Measurements from ENCODE around the gene SEMA3A. TPM values are rescaled to one million over a fixed set of nuclear protein-coding genes. Genes with fewer than 3 reads are reported as not detected.
A peak's percentile ranks its signal among the peaks of the same experiment; 100 is the strongest.
"Not testable (repeated sequence)": the region's sequence is repeated elsewhere in the genome, so short reads cannot be mapped to it uniquely, and the experiment has no call there.

SEMA3A gene
- 8.1 TPM for total RNA-seq

- peak; percentile 43 for DNase-seq (ENCODE audit: low spot score)
These were observed at the start of gene SEMA3A for GRCh38 chr7:84194484-84195271. Gene SEMA3A, minus strand, starts transcription at chr7:84194789. Its CDS starts 203 bp downstream, at chr7:84194586.

GRCh38 chr7:84243037-84243436, 48.4 kb upstream of the SEMA3A start:
- DNase-seq (ENCODE audit: low spot score): not testable (repeated sequence)

GRCh38 chr7:84238596-84238995, 44.0 kb upstream of the SEMA3A start:
- DNase-seq (ENCODE audit: low spot score): no peak

GRCh38 chr7:84237533-84238173, 43.1 kb upstream of the SEMA3A start:
- DNase-seq (ENCODE audit: low spot score): no peak

- DNase-seq (ENCODE audit: low spot score): no peak
These were observed 41.8 kb upstream of the SEMA3A start for GRCh38 chr7:84236398-84236797.

- DNase-seq (ENCODE audit: low spot score): no peak
These were observed 38.1 kb upstream of the SEMA3A start for GRCh38 chr7:84232646-84233045.

GRCh38 chr7:84231157-84231556, 36.6 kb upstream of the SEMA3A start:
- DNase-seq (ENCODE audit: low spot score): no peak

- no peak for DNase-seq (ENCODE audit: low spot score)
These were observed 35.9 kb upstream of the SEMA3A start for GRCh38 chr7:84230491-84230890.

- DNase-seq (ENCODE audit: low spot score): no peak
These were observed 33.9 kb upstream of the SEMA3A start for GRCh38 chr7:84228526-84228925.

- DNase-seq (ENCODE audit: low spot score): no peak
These were observed 32.2 kb upstream of the SEMA3A start for GRCh38 chr7:84226759-84227158.

GRCh38 chr7:84224505-84224904, 29.9 kb upstream of the SEMA3A start:
- no peak for DNase-seq (ENCODE audit: low spot score)

- no peak for DNase-seq (ENCODE audit: low spot score)
These were observed 24.7 kb upstream of the SEMA3A start for GRCh38 chr7:84219310-84219709.

- no peak for DNase-seq (ENCODE audit: low spot score)
These were observed 24.1 kb upstream of the SEMA3A start for GRCh38 chr7:84218681-84219080.

- no peak for DNase-seq (ENCODE audit: low spot score)
These were observed 21.9 kb upstream of the SEMA3A start for GRCh38 chr7:84216472-84216871.

- not testable (repeated sequence) for DNase-seq (ENCODE audit: low spot score)
These were observed 20.2 kb upstream of the SEMA3A start for GRCh38 chr7:84214757-84215156.

GRCh38 chr7:84210301-84210700, 15.7 kb upstream of the SEMA3A start:
- DNase-seq (ENCODE audit: low spot score): no peak

- DNase-seq (ENCODE audit: low spot score): no peak
These were observed 14.4 kb upstream of the SEMA3A start for GRCh38 chr7:84209006-84209405.

- no peak for DNase-seq (ENCODE audit: low spot score)
These were observed 13.0 kb upstream of the SEMA3A start for GRCh38 chr7:84207615-84208014.

- DNase-seq (ENCODE audit: low spot score): no peak
These were observed 12.4 kb upstream of the SEMA3A start for GRCh38 chr7:84207025-84207424.

- no peak for DNase-seq (ENCODE audit: low spot score)
These were observed 10.1 kb upstream of the SEMA3A start for GRCh38 chr7:84204655-84205054.

GRCh38 chr7:84202855-84203254, 8.3 kb upstream of the SEMA3A start:
- no peak for DNase-seq (ENCODE audit: low spot score)

- DNase-seq (ENCODE audit: low spot score): no peak
These were observed 6.3 kb upstream of the SEMA3A start for GRCh38 chr7:84200859-84201258.

- no peak for DNase-seq (ENCODE audit: low spot score)
These were observed 4.6 kb upstream of the SEMA3A start for GRCh38 chr7:84199216-84199615.
